K562 (cell line): Measurements from ENCODE around the gene FAAP100. TPM values are rescaled to one million over a fixed set of nuclear protein-coding genes. Genes with fewer than 3 reads are reported as not detected.

Source experiments
- CREM ChIP-seq: IDR thresholded peaks from 2 replicates; pipeline ENCODE4 v1.6.1; 2014; ENCODE audit warnings: antibody characterized with exemption, low read depth
- DMBX1 ChIP-seq: fragments of 250-450 bp; sonication (Bioruptor Pico); IDR thresholded peaks from 2 replicates; pipeline ENCODE4 v1.8.0; 2022; ENCODE audit warnings: inconsistent platforms, mild to moderate bottlenecking, moderate library complexity, borderline replicate concordance
- FOXA1 ChIP-seq: fragments of 450-650 bp; IDR thresholded peaks from 2 replicates; pipeline ENCODE4 v1.6.1; 2016; ENCODE audit warnings: mild to moderate bottlenecking, borderline replicate concordance
- FOXJ3 ChIP-seq: sonication (generic); formaldehyde crosslinking; IDR thresholded peaks from 2 replicates; pipeline ENCODE4 v1.4.0; 2020; ENCODE audit warnings: mild to moderate bottlenecking, missing genetic modification reagents
- GATAD2A ChIP-seq: fragments of 450-650 bp; IDR thresholded peaks from 2 replicates; pipeline ENCODE4 v1.6.1; 2017
- HDAC8 ChIP-seq: fragments of 450-650 bp; IDR thresholded peaks from 2 replicates; pipeline ENCODE4 v1.6.1; 2016; ENCODE audit warnings: mild to moderate bottlenecking, missing genetic modification characterization, moderate library complexity, missing compliant biosample characterization
- HMG20A ChIP-seq: fragments of 450-650 bp; formaldehyde crosslinking; conservative IDR thresholded peaks from 2 replicates; pipeline ENCODE4 v1.4.0; 2020; ENCODE audit warnings: mild to moderate bottlenecking, mixed read lengths
- JUND ChIP-seq, 2 experiments: IDR thresholded peaks; 2 replicates in 1 of 2; 3 replicates in 1 of 2; pipeline ENCODE4 v1.6.1; 2011; ENCODE audit warnings: borderline replicate concordance in 2 of 2, low read depth in 2 of 2, low read length in 2 of 2, improper control_type of control experiment in 1 of 2, missing biosample characterization in 1 of 2, missing genetic modification characterization in 1 of 2, missing genetic modification reagents in 1 of 2
- KAT7 ChIP-seq: sonication (generic); formaldehyde crosslinking; IDR thresholded peaks from 2 replicates; pipeline ENCODE4 v1.8.0; 2022; ENCODE audit warnings: missing genetic modification reagents, mild to moderate bottlenecking, borderline replicate concordance
- MTA1 ChIP-seq: fragments of 450-650 bp; IDR thresholded peaks from 2 replicates; pipeline ENCODE4 v1.6.1; 2017; ENCODE audit warnings: borderline replicate concordance
- MXI1 ChIP-seq: IDR thresholded peaks from 2 replicates; pipeline ENCODE4 v1.6.1; 2011; ENCODE audit warnings: low read depth, mild to moderate bottlenecking, improper control_type of control experiment, low read length
- MYC ChIP-seq, 2 experiments: fragments of 250-450 bp in 1 of 2; sonication (Bioruptor Pico) in 1 of 2; IDR thresholded peaks; 2 replicates each; pipeline versions ENCODE4 v1.5.1 to v1.6.1; 2012 to 2021; ENCODE audit warnings: low read depth in 2 of 2, borderline replicate concordance in 1 of 2, improper control_type of control experiment in 1 of 2, low read length in 1 of 2, mild to moderate bottlenecking in 1 of 2, moderate library complexity in 1 of 2
- NFE2 ChIP-seq: IDR thresholded peaks from 2 replicates; pipeline ENCODE4 v1.6.1; 2014; ENCODE audit warnings: antibody characterized with exemption, low read depth
- NR4A1 ChIP-seq, 2 experiments: fragments of 250-450 bp in 1 of 2; fragments of 450-650 bp in 1 of 2; sonication (Bioruptor Pico) in 1 of 2; IDR thresholded peaks; 2 replicates each; pipeline versions ENCODE4 v1.4.0 to v1.6.1; 2016 to 2020; ENCODE audit warnings: mild to moderate bottlenecking in 2 of 2, missing compliant biosample characterization in 1 of 2, missing genetic modification characterization in 1 of 2, moderate library complexity in 1 of 2
- POLR2B ChIP-seq: fragments of 450-650 bp; IDR thresholded peaks from 2 replicates; pipeline ENCODE4 v1.6.1; 2018; ENCODE audit warnings: low read depth; ENCODE audit not compliant: partially characterized antibody
- PURB ChIP-seq: sonication (generic); formaldehyde crosslinking; IDR thresholded peaks from 2 replicates; pipeline ENCODE4 v1.9.0; 2021; ENCODE audit warnings: low read depth, mild to moderate bottlenecking, missing genetic modification reagents
- RBM34 ChIP-seq: fragments of 200-400 bp; formaldehyde crosslinking; IDR thresholded peaks from 2 replicates; pipeline ENCODE4 v1.6.1; 2018; ENCODE audit warnings: low read length, borderline replicate concordance; ENCODE audit not compliant: insufficient read depth
- TBL1XR1 ChIP-seq, 2 experiments: IDR thresholded peaks; 2 replicates each; pipeline ENCODE4 v1.6.1; 2012; ENCODE audit warnings: improper control_type of control experiment in 2 of 2, low read length in 2 of 2, mild to moderate bottlenecking in 1 of 2
- TEAD4 ChIP-seq, 2 experiments: sonication (generic) in 1 of 2; formaldehyde crosslinking in 1 of 2; IDR thresholded peaks; 2 replicates each; pipeline versions ENCODE4 v1.6.1 to v1.8.0; 2012 to 2022; ENCODE audit warnings: borderline replicate concordance in 1 of 2, inconsistent platforms in 1 of 2, low read length in 1 of 2, mild to moderate bottlenecking in 1 of 2, missing genetic modification reagents in 1 of 2
- U2AF1 ChIP-seq: fragments of 200-400 bp; formaldehyde crosslinking; optimal IDR thresholded peaks from 2 replicates; pipeline ENCODE3; 2017; ENCODE audit warnings: mild to moderate bottlenecking, low read depth, low read length, moderate library complexity
- ZFP1 ChIP-seq: fragments of 450-650 bp; formaldehyde crosslinking; IDR thresholded peaks from 2 replicates; pipeline ENCODE4 v1.4.0; 2020; ENCODE audit warnings: mild to moderate bottlenecking, mixed read lengths
- ZNF316 ChIP-seq: fragments of 450-650 bp; IDR thresholded peaks from 2 replicates; pipeline ENCODE4 v1.6.1; 2016
- polyA plus RNA-seq, 8 experiments: library from polyadenylated mRNA; depleted of rRNA in 4 of 8; stranded (reverse) in 5 of 8; unstranded in 3 of 8; fragments of >200 nt; fragmentation: Nextera tagmentation in 2 of 8; fragmentation: Illumina TruSeq in 1 of 8; extraction: Ambion mirVana in 2 of 8; extraction: Trizol in 1 of 8; gene quantifications; 2 replicates each; pipeline versions ENCODE4 v1.2.1 to v1.2.3, GENCODE V29; 2011 to 2014; ENCODE audit warnings: inconsistent platforms in 1 of 8, missing spikeins in 1 of 8
- total RNA-seq, 7 experiments: library from RNA; depleted of rRNA in 6 of 7; stranded (reverse); fragments of >200 nt in 6 of 7; fragmentation: Illumina TruSeq in 2 of 7; extraction: Trizol in 2 of 7; gene quantifications; 2 replicates each; pipeline versions ENCODE4 v1.2.1 to v1.2.3, GENCODE V29; 2011 to 2021; ENCODE audit warnings: low replicate concordance in 1 of 7
- TF ChIP-seq, protein P1 (sequence below): fragments of 250-450 bp; sonication (Bioruptor Pico); IDR thresholded peaks from 2 replicates; pipeline ENCODE4 v1.6.1; 2021; ENCODE audit warnings: mild to moderate bottlenecking
- TF ChIP-seq, protein P2 (sequence below): sonication (generic); formaldehyde crosslinking; IDR thresholded peaks from 2 replicates; pipeline ENCODE4 v1.8.0; 2022; ENCODE audit warnings: missing genetic modification reagents, mild to moderate bottlenecking, moderate library complexity, borderline replicate concordance
- TF ChIP-seq, protein P3 (sequence below): sonication (generic); formaldehyde crosslinking; IDR thresholded peaks from 2 replicates; pipeline ENCODE4 v1.8.0; 2022; ENCODE audit warnings: mild to moderate bottlenecking, missing genetic modification reagents

FAAP100 gene
- total and polyA plus RNA-seq, 9 of the 15 experiments (the other 6 are each of a cell fraction or from before 2014, with no cell fraction given), result 0.31 to 51.2 (median 12.6) TPM

GRCh38 chr17:81512562-81513371 lies 39.4 kb downstream of the FAAP100 start, which contains the start of gene ACTG1 (continued):
- TF ChIP-seq, protein P1, sequence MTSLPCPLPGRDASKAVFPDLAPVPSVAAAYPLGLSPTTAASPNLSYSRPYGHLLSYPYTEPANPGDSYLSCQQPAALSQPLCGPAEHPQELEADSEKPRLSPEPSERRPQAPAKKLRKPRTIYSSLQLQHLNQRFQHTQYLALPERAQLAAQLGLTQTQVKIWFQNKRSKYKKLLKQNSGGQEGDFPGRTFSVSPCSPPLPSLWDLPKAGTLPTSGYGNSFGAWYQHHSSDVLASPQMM (CRISPR knock-in tag), result no peak
- TF ChIP-seq MYC (IDR thresholded peaks at IDR 0.05; ENCODE audit: low read depth, low read length), result peak; percentile 68
- TF ChIP-seq MYC (CRISPR knock-in tag; IDR thresholded peaks at IDR 0.05; ENCODE audit: borderline replicate concordance, low read depth), result no peak
- TF ChIP-seq NFE2, result no peak
- no peak for TF ChIP-seq FOXJ3
- peak; percentile 88 for TF ChIP-seq POLR2B
- TF ChIP-seq PURB, result no peak
- peak; percentile 25; the same call in 1 of the 2 replicates for TF ChIP-seq JUND (IDR thresholded peaks at IDR 0.05; ENCODE audit: borderline replicate concordance, low read depth, low read length)
- TF ChIP-seq JUND (tag; IDR thresholded peaks at IDR 0.05; ENCODE audit: borderline replicate concordance, low read depth, low read length), result no peak
- no peak for TF ChIP-seq ZFP1 (CRISPR knock-in tag)
- TF ChIP-seq HMG20A (CRISPR knock-in tag), result no peak
- no peak for TF ChIP-seq MTA1
- TF ChIP-seq FOXA1, result no peak
- TF ChIP-seq ZNF316, result no peak
- TF ChIP-seq DMBX1 (CRISPR knock-in tag), result no peak
- TF ChIP-seq U2AF1, result peak; percentile 60
- TF ChIP-seq TEAD4 (IDR thresholded peaks at IDR 0.05; ENCODE audit: low read length), result no peak; the same call in 1 of the 2 replicates
- TF ChIP-seq TEAD4 (CRISPR knock-in tag; IDR thresholded peaks at IDR 0.05; ENCODE audit: borderline replicate concordance), result no peak
- 0 out of 2 replicates have a peak, but pooled peaks have one; percentile 74 for TF ChIP-seq KAT7 (CRISPR knock-in tag)
- no peak for TF ChIP-seq HDAC8 (tag)
- TF ChIP-seq TBL1XR1 (IDR thresholded peaks at IDR 0.05; ENCODE audit: low read length in 2 of 2), result 0 out of 4 replicates have a peak, but pooled peaks of 1 of the 2 experiments have one; percentile 19
- no peak for TF ChIP-seq NR4A1 (CRISPR knock-in tag; IDR thresholded peaks at IDR 0.05)
- no peak for TF ChIP-seq NR4A1 (tag; IDR thresholded peaks at IDR 0.05)
- no peak for TF ChIP-seq MXI1
- TF ChIP-seq RBM34, result no peak
- TF ChIP-seq, protein P2, sequence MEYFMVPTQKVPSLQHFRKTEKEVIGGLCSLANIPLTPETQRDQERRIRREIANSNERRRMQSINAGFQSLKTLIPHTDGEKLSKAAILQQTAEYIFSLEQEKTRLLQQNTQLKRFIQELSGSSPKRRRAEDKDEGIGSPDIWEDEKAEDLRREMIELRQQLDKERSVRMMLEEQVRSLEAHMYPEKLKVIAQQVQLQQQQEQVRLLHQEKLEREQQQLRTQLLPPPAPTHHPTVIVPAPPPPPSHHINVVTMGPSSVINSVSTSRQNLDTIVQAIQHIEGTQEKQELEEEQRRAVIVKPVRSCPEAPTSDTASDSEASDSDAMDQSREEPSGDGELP (CRISPR knock-in tag), result no peak
- TF ChIP-seq, protein P3, sequence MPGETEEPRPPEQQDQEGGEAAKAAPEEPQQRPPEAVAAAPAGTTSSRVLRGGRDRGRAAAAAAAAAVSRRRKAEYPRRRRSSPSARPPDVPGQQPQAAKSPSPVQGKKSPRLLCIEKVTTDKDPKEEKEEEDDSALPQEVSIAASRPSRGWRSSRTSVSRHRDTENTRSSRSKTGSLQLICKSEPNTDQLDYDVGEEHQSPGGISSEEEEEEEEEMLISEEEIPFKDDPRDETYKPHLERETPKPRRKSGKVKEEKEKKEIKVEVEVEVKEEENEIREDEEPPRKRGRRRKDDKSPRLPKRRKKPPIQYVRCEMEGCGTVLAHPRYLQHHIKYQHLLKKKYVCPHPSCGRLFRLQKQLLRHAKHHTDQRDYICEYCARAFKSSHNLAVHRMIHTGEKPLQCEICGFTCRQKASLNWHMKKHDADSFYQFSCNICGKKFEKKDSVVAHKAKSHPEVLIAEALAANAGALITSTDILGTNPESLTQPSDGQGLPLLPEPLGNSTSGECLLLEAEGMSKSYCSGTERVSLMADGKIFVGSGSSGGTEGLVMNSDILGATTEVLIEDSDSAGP, result no peak
- TF ChIP-seq CREM, result peak; percentile 48
- TF ChIP-seq GATAD2A, result peak; percentile 44
